PC-3 (cell line): ENCODE results near the gene C2. TPM values are rescaled to one million over a fixed set of nuclear protein-coding genes. Genes with fewer than 3 reads are reported as not detected.

Experiments
- ATAC-seq: fragments of 200-7000 bp; cut with Tn5 transposase; 2 replicates; pipeline ENCODE4 v1.9.1; 2020; ENCODE audit warnings: mild to moderate bottlenecking, moderate library complexity
- BruUV-seq: library from RNA; stranded (reverse); fragments of 400-500 nt; replicated peaks from 2 replicates; lab custom pipeline; 2021; lab: Mats Ljungman, UMichigan
- CTCF ChIA-PET: fragments of 300-600 bp; sonication (Branson Sonifier 250); formaldehyde crosslinking; loops from one replicate; lab custom pipeline; 2022; ENCODE audit warnings: antibody characterized with exemption; lab: Charles Lee
- POLR2A ChIA-PET: fragments of 300-600 bp; sonication (Branson Sonifier 250); formaldehyde crosslinking; loops from one replicate; lab custom pipeline; 2022; ENCODE audit warnings: antibody characterized with exemption; ENCODE audit not compliant: unreplicated experiment; lab: Charles Lee
- DNase-seq: peaks from one replicate; pipeline ENCODE4 v3.0.0-alpha.2; 2015
- H2AFZ ChIP-seq: fragments of 300-600 bp; sonication (generic); 2 replicates; pipeline ENCODE4 v1.6.0; 2016; ENCODE audit warnings: antibody characterized with exemption, low read length
- H3F3A ChIP-seq: fragments of 300-600 bp; sonication (generic); one replicate; pipeline ENCODE4 v1.6.0; 2017; ENCODE audit warnings: antibody characterized with exemption, low read length, control low read depth, mild to moderate bottlenecking; ENCODE audit not compliant: unreplicated experiment
- H3K27ac ChIP-seq: fragments of 300-600 bp; sonication (generic); 2 replicates; pipeline ENCODE4 v1.5.1; 2016; ENCODE audit warnings: mild to moderate bottlenecking, low read length
- H3K27me3 ChIP-seq: fragments of 300-600 bp; sonication (generic); 2 replicates; pipeline ENCODE4 v1.6.1; 2016; ENCODE audit warnings: low read length, mixed read lengths
- H3K36me3 ChIP-seq: fragments of 300-600 bp; sonication (generic); 2 replicates; pipeline ENCODE4 v1.6.1; 2016; ENCODE audit warnings: low read depth, mixed run types, low read length, mixed read lengths
- H3K4me1 ChIP-seq: fragments of 300-600 bp; sonication (generic); 2 replicates; pipeline ENCODE4 v1.5.1; 2016; ENCODE audit warnings: low read length; ENCODE audit not compliant: insufficient read depth
- H3K4me2 ChIP-seq: fragments of 300-600 bp; sonication (generic); 2 replicates; pipeline ENCODE4 v1.6.0; 2016; ENCODE audit warnings: low read length
- H3K4me3 ChIP-seq: fragments of 300-600 bp; sonication (generic); 2 replicates; pipeline ENCODE4 v1.5.1; 2016; ENCODE audit warnings: mild to moderate bottlenecking, low read length, mixed read lengths
- H3K79me2 ChIP-seq: fragments of 300-600 bp; sonication (generic); 2 replicates; pipeline ENCODE4 v1.6.1; 2017; ENCODE audit warnings: low read length, mixed read lengths
- H3K9ac ChIP-seq: fragments of 300-600 bp; sonication (generic); 2 replicates; pipeline ENCODE4 v1.6.0; 2016; ENCODE audit warnings: mild to moderate bottlenecking, low read length
- H3K9me2 ChIP-seq: fragments of 300-600 bp; sonication (generic); replicated peaks from 2 replicates; pipeline ENCODE4 v1.6.1; 2016; ENCODE audit warnings: mixed run types, low read length, mixed read lengths
- H3K9me3 ChIP-seq: fragments of 300-600 bp; sonication (generic); 2 replicates; pipeline ENCODE4 v1.6.1; 2016; ENCODE audit warnings: low read length, mixed read lengths
- H4K20me1 ChIP-seq: fragments of 300-600 bp; sonication (generic); 2 replicates; pipeline ENCODE4 v1.6.1; 2016; ENCODE audit warnings: low read length, mixed read lengths
- EZH2 ChIP-seq: fragments of 300-600 bp; sonication (generic); IDR thresholded peaks from one replicate; pipeline ENCODE4 v1.6.1; 2017; ENCODE audit warnings: antibody characterized with exemption, mild to moderate bottlenecking, low read length; ENCODE audit not compliant: unreplicated experiment
- EZH2phosphoT487 ChIP-seq: fragments of 300-600 bp; sonication (generic); IDR thresholded peaks from 2 replicates; pipeline ENCODE4 v1.6.1; 2018; ENCODE audit warnings: mild to moderate bottlenecking, antibody characterized with exemption, low read length, borderline replicate concordance
- intact Hi-C: fragments of 100-400 bp; cut with micrococcal nuclease; formaldehyde crosslinking; loops from 2 replicates; pipeline ENCODE4 v1.9.0; 2023
- total RNA-seq: library from RNA; depleted of rRNA; stranded (reverse); fragments of >200 nt; gene quantifications from 2 replicates; pipeline ENCODE4 v1.2.3, GENCODE V29; 2014
- TF ChIP-seq, protein P1 (sequence below): fragments of 300-600 bp; sonication (generic); conservative IDR thresholded peaks from 2 replicates; pipeline ENCODE4 v1.5.1; 2017; ENCODE audit warnings: antibody characterized with exemption, low read depth, mild to moderate bottlenecking, low read length

Gene C2
- total RNA-seq, 1 experiment from 2014 or later: not detected

DNA sequence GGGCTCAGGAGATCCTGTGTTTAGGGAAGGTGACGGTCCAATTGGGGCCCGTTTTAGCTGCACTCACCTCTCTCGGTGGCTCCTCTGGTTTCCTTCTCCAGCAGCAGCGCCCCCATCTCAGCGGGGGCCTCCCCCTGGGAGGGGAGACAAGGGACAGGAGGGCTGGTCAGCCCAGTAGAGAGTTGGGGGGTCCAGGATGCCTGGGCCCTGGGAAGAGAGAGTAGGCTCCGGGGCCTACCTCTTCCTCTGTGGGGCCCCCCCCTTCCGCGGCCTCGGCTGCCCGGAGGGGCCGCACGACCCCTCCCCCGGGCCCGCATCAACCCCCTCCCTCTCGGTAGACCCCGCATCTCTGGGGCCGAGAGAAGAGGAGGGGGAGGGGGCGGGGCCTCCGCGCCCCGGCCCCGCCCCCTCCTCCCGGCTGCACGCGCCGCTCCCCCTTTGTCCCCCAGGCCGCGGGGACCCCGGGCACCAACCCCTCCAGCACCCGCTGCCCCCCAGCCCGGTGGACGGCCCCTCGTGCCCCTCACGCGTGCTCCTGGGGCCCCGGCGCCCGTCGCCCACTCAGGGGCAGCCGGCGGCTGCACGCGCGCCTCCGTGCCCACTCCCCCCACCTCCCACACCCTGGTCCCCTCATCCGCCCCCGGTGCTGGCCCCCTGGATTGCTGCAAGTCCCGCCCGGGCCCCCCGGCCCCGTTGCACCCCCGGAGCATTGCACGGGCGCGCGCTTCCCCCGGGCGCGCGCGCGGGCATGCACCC lies 30.5 kb upstream of the C2 start:
- Histone ChIP-seq H3K27me3 (no peaks in the 10 kb centered on the region), H3K9me3 (no peaks in the 10 kb centered on the region), H3K9me2 (no peaks in the 10 kb centered on the region), H3K27ac (no peak overlapping the region), H3K79me2 (peaks cover 34% of the 10 kb centered on the region), H3K4me2 (peak overlapping the region; percentile 95), H3K4me3 (peak overlapping the region; percentile 81), H2AFZ (peak overlapping the region; percentile 70), H3K9ac (peak overlapping the region; percentile 81), H4K20me1 (no peaks in the 10 kb centered on the region), H3K36me3 (peaks cover 15% of the 10 kb centered on the region), H3F3A (peaks cover 4% of the 10 kb centered on the region), H3K4me1 (peaks cover 33% of the 10 kb centered on the region)
- no TSS peak for BruUV-seq
- CTCF ChIA-PET: interaction anchor here (0.6 kb wide), 1 partner anchor 10 kb away, joined by 7 read pairs; no protein-coding TSS in a partner anchor
- no peak for DNase-seq
- intact Hi-C loops: loop anchor here (5.0 kb wide), 1 partner anchor 35 kb away; the partner anchor contains the start of gene NEU1
- no peak for ATAC-seq
- POLR2A ChIA-PET: interaction anchor here (0.6 to 0.7 kb wide), 5 partner anchors 51 to 231 kb away, joined by 3 to 19 read pairs (median 3); partner anchors contain the start of gene ATF6B
- TF ChIP-seq EZH2phosphoT487 (no peak), EZH2 (no peak)
- TF ChIP-seq, protein P1, sequence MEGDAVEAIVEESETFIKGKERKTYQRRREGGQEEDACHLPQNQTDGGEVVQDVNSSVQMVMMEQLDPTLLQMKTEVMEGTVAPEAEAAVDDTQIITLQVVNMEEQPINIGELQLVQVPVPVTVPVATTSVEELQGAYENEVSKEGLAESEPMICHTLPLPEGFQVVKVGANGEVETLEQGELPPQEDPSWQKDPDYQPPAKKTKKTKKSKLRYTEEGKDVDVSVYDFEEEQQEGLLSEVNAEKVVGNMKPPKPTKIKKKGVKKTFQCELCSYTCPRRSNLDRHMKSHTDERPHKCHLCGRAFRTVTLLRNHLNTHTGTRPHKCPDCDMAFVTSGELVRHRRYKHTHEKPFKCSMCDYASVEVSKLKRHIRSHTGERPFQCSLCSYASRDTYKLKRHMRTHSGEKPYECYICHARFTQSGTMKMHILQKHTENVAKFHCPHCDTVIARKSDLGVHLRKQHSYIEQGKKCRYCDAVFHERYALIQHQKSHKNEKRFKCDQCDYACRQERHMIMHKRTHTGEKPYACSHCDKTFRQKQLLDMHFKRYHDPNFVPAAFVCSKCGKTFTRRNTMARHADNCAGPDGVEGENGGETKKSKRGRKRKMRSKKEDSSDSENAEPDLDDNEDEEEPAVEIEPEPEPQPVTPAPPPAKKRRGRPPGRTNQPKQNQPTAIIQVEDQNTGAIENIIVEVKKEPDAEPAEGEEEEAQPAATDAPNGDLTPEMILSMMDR: no peak

DNA sequence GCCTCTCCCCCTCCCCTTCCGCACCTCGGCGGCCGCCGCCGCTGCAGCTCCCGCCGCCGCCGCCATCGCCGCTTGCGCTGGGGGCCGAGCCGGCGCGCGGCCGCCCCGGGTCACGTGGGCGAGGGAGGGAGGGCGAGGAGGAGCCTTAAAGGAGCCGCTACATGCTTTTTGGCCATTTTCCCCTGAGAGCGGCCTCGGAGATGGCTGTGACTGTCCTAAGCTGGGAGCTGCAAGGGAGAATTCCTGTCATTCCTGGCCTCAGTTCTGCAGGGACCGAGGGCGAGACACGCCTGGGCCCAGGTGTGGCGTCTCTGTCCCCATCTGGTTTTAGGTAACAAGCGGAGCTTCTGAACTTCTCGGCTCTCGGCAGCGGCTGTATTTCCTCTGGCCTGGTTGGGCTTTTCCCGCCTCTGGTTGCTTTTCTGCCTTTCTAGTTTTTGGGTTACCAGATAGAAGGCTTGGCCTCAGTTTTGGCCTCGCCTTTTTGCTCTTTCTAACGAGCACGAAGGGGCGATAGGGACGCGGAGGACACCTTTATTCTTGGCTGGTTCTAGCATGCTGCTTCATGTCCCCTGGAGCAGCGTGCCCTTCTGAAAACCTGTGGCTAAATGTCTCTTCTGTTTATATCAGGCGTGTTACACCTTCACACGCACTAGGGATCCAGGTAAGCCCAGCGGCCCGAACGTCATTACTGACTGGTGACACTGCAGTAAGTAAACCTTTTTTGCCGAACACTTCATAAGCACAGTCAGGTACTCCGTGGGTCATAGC lies 29.7 kb upstream of the C2 start, which contains the start of gene EHMT2:
TSS of gene EHMT2 (minus strand) at position 87 of the 771 bp plus-strand sequence. CDS start at position 66, 21 bp downstream.
- no peaks in the 10 kb centered on the region for H3K27me3 ChIP-seq
- H3K4me2 ChIP-seq: peak within 1 kb of the TSS; percentile 95
- POLR2A ChIA-PET: interaction anchor here (0.6 to 0.7 kb wide), 6 partner anchors 50 to 1074 kb away, joined by 3 to 19 read pairs (median 6); partner anchors contain the start of gene ATF6B
- DNase-seq (peak; percentile 89), ATAC-seq (peak; percentile 43)
- H3K36me3 ChIP-seq: peaks cover 11% of the 10 kb centered on the region
- H4K20me1 ChIP-seq: no peaks in the 10 kb centered on the region
- H3K79me2 ChIP-seq: peaks cover 34% of the 10 kb centered on the region
- TF ChIP-seq EZH2phosphoT487 (no peak), EZH2 (no peak)
- TF ChIP-seq, protein P1: no peak
- intact Hi-C loops: loop anchor here (5.0 kb wide), 1 partner anchor 35 kb away; the partner anchor contains the start of gene NEU1
- peak within 1 kb of the TSS; percentile 81 for H3K4me3 ChIP-seq
- peak within 1 kb of the TSS; percentile 76 for H2AFZ ChIP-seq
- CTCF ChIA-PET: interaction anchor here (0.6 kb wide), 1 partner anchor 11 kb away, joined by 7 read pairs; no protein-coding TSS in a partner anchor
- H3K4me1 ChIP-seq: peaks cover 34% of the 10 kb centered on the region
- peak within 1 kb of the TSS; percentile 81 for H3K9ac ChIP-seq
- H3K9me2 ChIP-seq: no peaks in the 10 kb centered on the region
- TSS peak; percentile 84 for BruUV-seq
- peaks cover 4% of the 10 kb centered on the region for H3F3A ChIP-seq
- no peaks in the 10 kb centered on the region for H3K9me3 ChIP-seq
- peak within 1 kb of the TSS; percentile 35 for H3K27ac ChIP-seq
